Skeletal muscle tissue (tissue), 4 donors: ENCODE results near the gene OR2T1. TPM values are rescaled to one million over a fixed set of nuclear protein-coding genes. Genes with fewer than 3 reads are reported as not detected.
"Not testable (repeated sequence)": the region's sequence is repeated elsewhere in the genome, so short reads cannot be mapped to it uniquely, and the experiment has no call there.

Source experiments
- H3K27ac ChIP-seq: one replicate; pipeline ENCODE4 v1.7.0; 2013; ENCODE audit warnings: mild to moderate bottlenecking, low read depth, low read length, inconsistent platforms
- H3K27me3 ChIP-seq, 3 donors: one replicate each; pipeline ENCODE4 v1.7.0; 2013; ENCODE audit warnings: low read length in 3 of 3; ENCODE audit not compliant: control insufficient read depth in 3 of 3, insufficient read depth in 3 of 3
- H3K36me3 ChIP-seq, 3 donors: one replicate each; pipeline ENCODE4 v1.7.0; 2013; ENCODE audit warnings: low read length in 3 of 3; ENCODE audit not compliant: control insufficient read depth in 3 of 3, insufficient read depth in 3 of 3
- H3K4me1 ChIP-seq, 3 donors: one replicate each; pipeline ENCODE4 v1.7.0; 2013; ENCODE audit warnings: low read length in 3 of 3, mild to moderate bottlenecking in 3 of 3; ENCODE audit not compliant: control insufficient read depth in 3 of 3, insufficient read depth in 3 of 3
- H3K4me3 ChIP-seq, 3 donors: one replicate each; pipeline ENCODE4 v1.7.0; 2013; ENCODE audit warnings: low read length in 3 of 3
- H3K9ac ChIP-seq, 3 donors: one replicate each; pipeline ENCODE4 v1.7.0; 2013; ENCODE audit warnings: low read length in 3 of 3, mild to moderate bottlenecking in 3 of 3, moderate library complexity in 2 of 3, low read depth in 1 of 3
- H3K9me3 ChIP-seq, 3 donors: one replicate each; pipeline ENCODE4 v1.7.0; 2013; ENCODE audit warnings: low read length in 3 of 3; ENCODE audit not compliant: control insufficient read depth in 3 of 3
- total RNA-seq: library from RNA; depleted of rRNA; stranded (reverse); fragments of >200 nt; gene quantifications from one replicate; pipeline ENCODE4 v1.2.3, GENCODE V29; 2014
- donor health status: Osteomylitis.

The OR2T1 gene
- total RNA-seq, 1 donor from 2014 or later, result not detected

DNA sequence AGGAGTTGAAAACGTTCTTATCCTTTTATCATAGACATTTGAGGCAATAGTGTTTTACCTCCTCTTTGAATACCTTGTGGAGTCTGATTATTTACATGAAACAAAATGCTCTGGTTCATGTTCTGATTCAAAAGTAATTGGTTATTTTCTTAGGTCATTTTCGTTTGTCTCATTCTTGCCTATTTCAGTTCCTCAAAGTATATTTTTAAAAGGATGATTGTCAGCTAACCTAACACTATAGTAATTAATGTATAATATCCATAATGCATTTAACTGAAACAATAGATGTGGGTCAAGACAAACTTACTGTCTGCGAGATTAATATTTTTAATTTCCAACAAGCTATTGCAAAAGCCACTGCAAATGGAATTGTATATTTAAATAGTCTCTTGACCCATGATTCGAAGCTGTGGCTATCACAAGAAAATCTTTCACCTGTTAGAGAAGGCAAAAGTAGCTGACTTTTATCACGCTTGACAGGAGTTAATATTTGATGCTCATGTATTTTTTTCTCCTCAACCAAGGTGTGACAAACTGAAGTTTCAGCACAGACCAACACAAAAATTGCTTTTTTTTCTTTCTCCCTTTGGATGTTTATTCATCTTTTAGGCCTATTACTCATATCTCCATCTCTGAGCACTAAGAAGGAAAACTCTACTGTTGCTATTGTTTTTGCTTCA is 47.8 kb downstream of the OR2T1 start:
- H3K4me3 ChIP-seq, H3K9me3 ChIP-seq, H3K4me1 ChIP-seq, H3K36me3 ChIP-seq, H3K9ac ChIP-seq, H3K27ac ChIP-seq, H3K27me3 ChIP-seq: not testable (repeated sequence)

DNA sequence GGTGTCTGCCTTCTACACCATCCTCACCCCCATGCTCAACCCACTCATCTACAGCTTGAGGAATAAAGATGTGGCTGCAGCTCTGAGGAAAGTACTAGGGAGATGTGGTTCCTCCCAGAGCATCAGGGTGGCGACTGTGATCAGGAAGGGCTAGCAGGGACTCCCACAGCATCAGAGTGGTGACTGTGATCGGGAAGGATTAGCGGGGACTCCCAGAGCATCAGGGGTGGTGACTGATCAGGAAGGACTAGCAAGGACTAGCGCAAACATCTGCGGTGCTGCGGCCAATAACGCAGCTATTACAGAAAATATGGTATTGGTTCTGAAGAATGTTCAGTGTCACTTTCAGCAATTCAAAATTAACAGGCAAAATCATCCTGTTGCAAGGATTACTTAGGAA is 50.8 kb downstream of the OR2T1 start:
- H3K36me3 ChIP-seq, H3K9me3 ChIP-seq, H3K27ac ChIP-seq, H3K4me3 ChIP-seq, H3K27me3 ChIP-seq, H3K4me1 ChIP-seq, H3K9ac ChIP-seq: not testable (repeated sequence)

DNA sequence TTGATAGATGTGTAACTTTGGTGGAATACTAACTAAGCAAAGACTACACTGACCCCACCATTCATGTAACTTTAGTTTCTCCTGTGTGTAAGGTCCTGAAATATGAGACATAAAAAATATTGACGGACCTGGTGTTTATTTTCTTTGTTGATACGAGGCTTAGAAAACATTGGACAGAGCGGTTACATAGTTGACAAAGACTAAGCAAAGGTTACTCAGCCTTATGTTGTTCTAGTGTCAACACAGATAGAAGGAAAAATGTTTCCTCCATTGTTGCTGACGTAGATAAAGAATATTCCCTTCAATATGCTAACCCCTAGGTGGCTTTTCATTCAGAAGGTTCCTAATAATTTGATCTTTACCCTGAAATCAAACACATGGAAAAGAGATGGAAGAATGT is 52.2 kb downstream of the OR2T1 start:
- H3K27ac ChIP-seq, H3K9ac ChIP-seq, H3K9me3 ChIP-seq, H3K36me3 ChIP-seq, H3K27me3 ChIP-seq, H3K4me1 ChIP-seq, H3K4me3 ChIP-seq: not testable (repeated sequence)

DNA sequence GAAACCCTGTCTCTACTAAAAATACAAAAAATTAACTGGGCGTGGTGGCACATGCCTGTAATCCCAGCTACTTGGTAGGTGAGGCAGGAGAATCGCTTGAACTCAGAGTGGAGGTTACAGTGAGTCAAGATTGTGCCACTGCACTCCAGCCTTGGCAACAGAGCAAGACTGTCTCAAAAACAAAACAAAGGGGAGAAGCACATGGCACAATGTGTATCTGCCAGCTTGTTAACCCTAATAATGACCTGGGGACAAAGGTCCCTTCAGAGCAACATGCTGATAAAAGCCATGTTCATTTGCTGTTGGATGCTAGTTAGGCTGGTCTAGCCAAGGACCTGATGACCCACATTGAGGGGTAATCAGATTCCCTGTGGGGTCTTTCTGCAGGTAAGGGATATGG is 53.8 kb downstream of the OR2T1 start:
- H3K27ac ChIP-seq, H3K4me3 ChIP-seq, H3K9ac ChIP-seq, H3K9me3 ChIP-seq, H3K36me3 ChIP-seq, H3K4me1 ChIP-seq, H3K27me3 ChIP-seq: not testable (repeated sequence)

Other genes starting within 250 kb of the OR2T1 start
- not detected for gene OR2M2, start 228.2 kb upstream of the OR2T1 start, total RNA-seq
- gene OR2M3, start 205.8 kb upstream of the OR2T1 start, total RNA-seq, result not detected
- gene OR2M4, start 171.6 kb upstream of the OR2T1 start, total RNA-seq, result not detected
- not detected for gene OR2T33, start 125.1 kb upstream of the OR2T1 start, total RNA-seq
- gene OR2T12, start 99.6 kb upstream of the OR2T1 start, total RNA-seq, result not detected
- not detected for gene OR2M7, start 78.5 kb upstream of the OR2T1 start, total RNA-seq
- not detected for gene OR14C36, start 54.3 kb upstream of the OR2T1 start, total RNA-seq
- not detected for gene OR2T4, start 41.4 kb upstream of the OR2T1 start, total RNA-seq
- gene OR2T6, start 27.3 kb upstream of the OR2T1 start, total RNA-seq, result not detected
- gene OR2T2, start 42.6 kb downstream of the OR2T1 start, total RNA-seq, result not detected
- gene OR2T3, start 70.3 kb downstream of the OR2T1 start, total RNA-seq, result not detected
- not detected for gene OR2T5, start 85.5 kb downstream of the OR2T1 start, total RNA-seq
- gene OR2G6, start 105.0 kb downstream of the OR2T1 start, total RNA-seq, result not detected
- not detected for gene OR2T29, start 159.7 kb downstream of the OR2T1 start, total RNA-seq
- not detected for gene OR2T34, start 171.7 kb downstream of the OR2T1 start, total RNA-seq
- not detected for gene OR2T10, start 194.7 kb downstream of the OR2T1 start, total RNA-seq
- not detected for gene OR2T11, start 232.0 kb downstream of the OR2T1 start, total RNA-seq
- gene OR2T35, start 242.2 kb downstream of the OR2T1 start, total RNA-seq, result not detected